Measurements from ENCODE around the gene CACNA1C.

- TF ChIP-seq CTCF (conservative IDR thresholded peaks at IDR 0.05; ENCODE audit: low read length) = no peak
- TF ChIP-seq EZH2phosphoT487 (IDR thresholded peaks at IDR 0.05; ENCODE audit: borderline replicate concordance, low read depth, low read length) = no peak
These were observed 38.6 kb upstream of the CACNA1C start for GRCh38 chr12:2014231-2014630.
